NB4 (cell line): Measurements from ENCODE around the gene CACNA2D2.
A peak's percentile ranks its signal among the peaks of the same experiment; 100 is the strongest.

ENCODE experiments used
- DNase-seq: peaks from one replicate; pipeline ENCODE4 v3.0.0; 2010; ENCODE audit warnings: low read depth
- H3K4me3 ChIP-seq: one replicate; pipeline ENCODE4 v1.5.1; 2011; ENCODE audit warnings: mild to moderate bottlenecking, low read depth, low read length, moderate library complexity
- MYC ChIP-seq: IDR thresholded peaks from 2 replicates; pipeline ENCODE4 v1.6.1; 2011; ENCODE audit warnings: low read depth, low read length
- POLR2A ChIP-seq: IDR thresholded peaks from 2 replicates; pipeline ENCODE4 v1.6.1; 2011; ENCODE audit warnings: mild to moderate bottlenecking; ENCODE audit not compliant: insufficient read length; ENCODE audit errors: extremely low read depth
- TF ChIP-seq, protein P1 (sequence below): IDR thresholded peaks from one replicate; pipeline ENCODE4 v1.5.1; 2012; ENCODE audit warnings: low read depth, low read length
- TF ChIP-seq, protein P2 (sequence below): IDR thresholded peaks from 2 replicates; pipeline ENCODE4 v1.6.1; 2011; ENCODE audit warnings: low read depth, low read length

Gene CACNA2D2

DNA sequence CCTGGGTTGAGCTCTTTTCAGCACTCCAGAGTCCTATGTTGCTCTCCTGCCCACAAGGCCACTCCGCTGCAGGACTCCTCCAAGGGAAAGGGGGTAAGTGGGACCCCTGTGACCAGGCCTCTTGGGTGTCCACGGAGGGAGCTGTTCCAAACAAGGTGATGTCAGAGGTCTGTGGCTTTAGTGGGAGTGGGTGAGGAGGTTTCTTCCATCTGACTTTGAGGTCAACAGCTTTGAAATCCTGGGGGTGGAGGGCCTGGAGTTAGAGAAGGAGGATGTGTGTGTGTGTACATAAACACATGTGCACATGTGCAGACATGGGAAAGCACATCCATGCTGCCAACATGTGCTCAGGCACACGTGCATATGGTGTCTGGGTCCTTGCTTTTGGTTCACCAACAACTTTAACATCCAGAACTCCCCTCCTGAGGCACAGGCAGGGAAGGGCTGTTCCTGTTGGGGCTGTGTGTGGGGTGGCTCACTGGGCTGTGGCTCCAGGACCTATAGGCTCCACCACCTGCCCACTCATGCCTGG lies 92.8 kb downstream of the CACNA2D2 start:
- DNase-seq: no peak
- TF ChIP-seq, protein P1, sequence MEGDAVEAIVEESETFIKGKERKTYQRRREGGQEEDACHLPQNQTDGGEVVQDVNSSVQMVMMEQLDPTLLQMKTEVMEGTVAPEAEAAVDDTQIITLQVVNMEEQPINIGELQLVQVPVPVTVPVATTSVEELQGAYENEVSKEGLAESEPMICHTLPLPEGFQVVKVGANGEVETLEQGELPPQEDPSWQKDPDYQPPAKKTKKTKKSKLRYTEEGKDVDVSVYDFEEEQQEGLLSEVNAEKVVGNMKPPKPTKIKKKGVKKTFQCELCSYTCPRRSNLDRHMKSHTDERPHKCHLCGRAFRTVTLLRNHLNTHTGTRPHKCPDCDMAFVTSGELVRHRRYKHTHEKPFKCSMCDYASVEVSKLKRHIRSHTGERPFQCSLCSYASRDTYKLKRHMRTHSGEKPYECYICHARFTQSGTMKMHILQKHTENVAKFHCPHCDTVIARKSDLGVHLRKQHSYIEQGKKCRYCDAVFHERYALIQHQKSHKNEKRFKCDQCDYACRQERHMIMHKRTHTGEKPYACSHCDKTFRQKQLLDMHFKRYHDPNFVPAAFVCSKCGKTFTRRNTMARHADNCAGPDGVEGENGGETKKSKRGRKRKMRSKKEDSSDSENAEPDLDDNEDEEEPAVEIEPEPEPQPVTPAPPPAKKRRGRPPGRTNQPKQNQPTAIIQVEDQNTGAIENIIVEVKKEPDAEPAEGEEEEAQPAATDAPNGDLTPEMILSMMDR: no peak
- TF ChIP-seq, protein P2, sequence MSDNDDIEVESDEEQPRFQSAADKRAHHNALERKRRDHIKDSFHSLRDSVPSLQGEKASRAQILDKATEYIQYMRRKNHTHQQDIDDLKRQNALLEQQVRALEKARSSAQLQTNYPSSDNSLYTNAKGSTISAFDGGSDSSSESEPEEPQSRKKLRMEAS: no peak
- no peak for TF ChIP-seq POLR2A
- H3K4me3 ChIP-seq: no peak overlapping the region

DNA sequence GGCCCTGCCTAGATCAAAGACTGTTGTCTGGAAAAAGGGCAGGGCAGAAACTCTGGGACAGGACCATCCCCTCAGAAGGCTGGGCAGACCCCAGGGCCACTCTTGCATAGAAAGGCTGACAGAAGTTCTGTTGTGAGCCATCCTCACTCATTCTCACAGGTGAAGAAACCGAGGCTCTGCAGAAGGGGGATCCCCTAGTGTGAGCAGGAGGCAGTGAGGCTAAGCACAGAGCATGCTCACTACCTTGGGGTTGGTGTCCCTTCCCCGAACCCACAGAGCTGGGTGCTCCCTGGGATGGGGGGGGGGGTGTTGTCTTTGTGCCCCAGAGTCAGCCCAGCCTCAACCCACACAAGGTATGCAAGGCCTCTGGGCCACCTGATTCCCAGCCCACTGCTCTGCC lies 93.2 kb downstream of the CACNA2D2 start:
- no peak overlapping the region for H3K4me3 ChIP-seq
- TF ChIP-seq MYC: no peak
- TF ChIP-seq, protein P2: no peak
- TF ChIP-seq, protein P1: no peak
- no peak for TF ChIP-seq POLR2A
- no peak for DNase-seq

DNA sequence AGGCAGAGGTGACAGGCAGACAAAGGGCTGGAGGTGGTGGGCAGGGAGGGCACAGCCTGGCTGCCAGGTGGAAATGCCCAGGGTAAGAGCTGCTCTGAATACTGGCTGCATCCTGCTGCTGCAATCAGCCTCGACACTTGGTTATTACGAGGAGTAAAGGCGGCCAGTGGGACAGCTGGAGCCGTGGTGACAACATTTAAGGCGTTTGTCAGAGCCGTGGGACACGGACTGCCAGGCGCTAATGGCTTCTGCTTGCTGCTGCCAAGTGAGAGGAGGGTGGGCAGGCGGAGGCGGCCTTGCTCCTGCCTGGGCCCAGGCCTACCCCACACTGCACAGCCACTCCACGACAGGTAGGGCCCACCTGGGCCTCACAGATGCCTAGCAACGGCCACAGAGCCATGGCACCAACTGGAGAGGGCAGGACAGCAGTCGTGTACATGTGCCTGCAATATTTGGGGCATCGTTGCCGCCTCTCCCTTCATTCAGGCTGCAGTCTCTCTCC lies 94.9 kb downstream of the CACNA2D2 start:
- no peak overlapping the region for H3K4me3 ChIP-seq
- no peak for TF ChIP-seq MYC
- TF ChIP-seq, protein P1: no peak
- TF ChIP-seq POLR2A: no peak
- TF ChIP-seq, protein P2: no peak
- DNase-seq: no peak

DNA sequence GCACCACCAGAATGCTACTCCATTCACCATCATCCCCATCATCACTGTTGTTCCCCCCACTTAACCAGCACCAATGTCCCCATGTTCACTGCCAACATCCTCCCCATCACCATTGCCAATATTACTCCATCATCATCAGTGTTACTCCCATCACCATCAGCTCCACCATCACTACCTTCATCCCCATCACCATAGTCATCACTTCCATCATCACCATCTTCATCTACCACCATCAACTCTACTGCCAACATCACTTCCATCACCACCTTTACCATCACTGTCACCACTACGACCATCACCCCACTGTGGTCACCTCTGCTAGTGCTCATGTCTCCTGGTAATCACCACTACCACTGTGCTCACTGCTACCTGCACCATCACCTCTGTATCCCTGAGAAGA lies 96.9 kb downstream of the CACNA2D2 start:
- no peak overlapping the region for H3K4me3 ChIP-seq
- TF ChIP-seq POLR2A: no peak
- TF ChIP-seq, protein P2: no peak
- no peak for TF ChIP-seq MYC
- TF ChIP-seq, protein P1: no peak
- no peak for DNase-seq

DNA sequence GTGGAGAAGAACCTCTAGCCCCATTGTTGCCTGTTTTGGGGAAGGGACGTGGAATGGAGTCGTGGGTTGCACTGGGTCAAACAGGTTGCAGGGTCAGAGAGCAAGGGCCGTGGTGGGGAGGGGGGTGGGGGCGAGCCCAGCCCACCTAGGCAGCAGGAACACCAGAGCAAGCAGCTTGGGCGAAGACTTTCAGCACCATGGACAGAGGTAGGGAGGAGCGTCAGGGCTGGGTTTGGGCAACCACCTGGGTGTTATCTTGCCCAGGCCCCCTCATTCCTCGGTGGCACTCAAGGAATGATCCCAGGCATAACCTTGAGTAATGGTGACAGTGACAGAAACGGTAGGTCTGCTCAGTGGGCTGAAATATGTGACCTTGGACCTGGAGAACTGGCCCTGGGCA lies 98.2 kb downstream of the CACNA2D2 start:
- no peak overlapping the region for H3K4me3 ChIP-seq
- TF ChIP-seq MYC: no peak
- TF ChIP-seq, protein P2: no peak
- no peak for TF ChIP-seq POLR2A
- TF ChIP-seq, protein P1: no peak
- peak; percentile 45 for DNase-seq

DNA sequence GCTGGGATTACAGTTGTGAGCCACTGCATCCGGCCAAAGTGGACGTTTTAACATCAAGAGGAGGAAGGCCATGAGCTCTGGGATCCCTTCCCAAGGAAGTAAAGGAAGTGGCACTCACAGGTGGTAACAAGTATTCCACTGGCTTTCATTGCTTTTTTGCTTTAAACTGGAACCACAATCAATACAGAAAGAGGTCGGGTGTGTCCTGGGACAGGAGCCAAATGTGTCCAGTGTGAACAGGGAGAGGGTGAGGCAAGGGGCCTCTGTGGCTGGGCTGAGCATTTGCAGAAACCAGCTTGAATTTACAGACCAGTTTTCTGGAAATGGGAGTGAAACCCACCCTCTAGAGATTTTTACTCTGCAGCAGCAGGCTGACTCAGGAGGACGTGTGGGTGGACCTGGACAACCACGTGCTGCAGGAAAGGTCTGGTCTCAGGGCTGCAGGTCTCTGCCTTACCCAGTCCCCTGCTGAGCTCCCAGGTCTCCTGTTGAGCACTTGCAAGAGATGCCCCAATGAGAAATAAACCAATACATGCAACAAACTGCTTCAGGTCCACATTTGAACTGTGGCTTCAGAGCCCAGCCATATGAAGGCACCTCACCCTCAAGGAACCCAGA lies 101.3 kb downstream of the CACNA2D2 start:
- DNase-seq: no peak
- no peak overlapping the region for H3K4me3 ChIP-seq
- TF ChIP-seq MYC: no peak
- TF ChIP-seq, protein P1: no peak
- no peak for TF ChIP-seq POLR2A
- TF ChIP-seq, protein P2: no peak
